ENCODE data around the gene SRL. TPM values are rescaled to one million over a fixed set of nuclear protein-coding genes. Genes with fewer than 3 reads are reported as not detected.

SRL gene
- total and polyA plus RNA-seq, 2 of the 13 experiments (the other 11 are each of a cell fraction or from before 2014, with no cell fraction given), result 0.05 TPM; not detected in 1

DNA sequence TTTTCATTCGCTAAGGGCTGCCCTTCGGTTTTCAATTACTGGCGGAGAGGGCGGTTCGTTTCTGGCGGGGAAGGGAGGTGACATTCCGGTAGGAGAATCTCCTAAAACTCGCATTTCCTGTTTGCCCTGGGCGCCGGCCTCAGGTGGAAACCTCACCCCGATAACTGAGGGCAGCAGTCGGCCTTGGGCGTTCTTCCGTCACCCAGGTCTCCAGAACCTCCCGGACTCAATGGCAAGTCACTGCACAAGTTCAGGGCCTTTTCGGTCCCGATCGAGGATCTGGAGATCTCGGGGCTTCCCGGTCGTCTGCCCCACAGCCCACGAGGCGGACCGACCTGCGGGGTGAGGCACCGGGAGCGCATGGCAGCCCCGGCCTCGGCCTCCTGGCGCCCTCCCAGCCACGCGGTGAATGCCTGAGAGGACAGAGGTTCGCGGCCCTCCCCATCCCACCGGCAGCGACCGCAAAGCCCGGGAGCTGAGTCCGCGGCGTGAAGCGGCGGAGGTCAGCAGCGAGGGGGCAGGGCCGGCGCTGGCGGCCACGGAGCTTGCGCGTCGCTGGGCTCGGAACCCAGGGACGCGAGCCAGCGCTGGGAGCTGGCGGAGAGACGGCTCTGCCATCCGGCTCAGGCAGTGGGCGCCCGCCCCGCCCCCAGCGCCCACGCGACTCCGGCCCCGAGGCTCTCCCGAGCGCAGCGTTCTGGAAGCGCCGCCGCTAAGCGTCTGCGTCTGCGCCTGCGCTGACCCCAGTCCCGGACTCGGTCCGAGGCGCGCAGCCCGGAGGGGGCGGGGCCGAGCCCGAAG lies 58.4 kb downstream of the SRL start (continued):
- TF ChIP-seq, protein P1, sequence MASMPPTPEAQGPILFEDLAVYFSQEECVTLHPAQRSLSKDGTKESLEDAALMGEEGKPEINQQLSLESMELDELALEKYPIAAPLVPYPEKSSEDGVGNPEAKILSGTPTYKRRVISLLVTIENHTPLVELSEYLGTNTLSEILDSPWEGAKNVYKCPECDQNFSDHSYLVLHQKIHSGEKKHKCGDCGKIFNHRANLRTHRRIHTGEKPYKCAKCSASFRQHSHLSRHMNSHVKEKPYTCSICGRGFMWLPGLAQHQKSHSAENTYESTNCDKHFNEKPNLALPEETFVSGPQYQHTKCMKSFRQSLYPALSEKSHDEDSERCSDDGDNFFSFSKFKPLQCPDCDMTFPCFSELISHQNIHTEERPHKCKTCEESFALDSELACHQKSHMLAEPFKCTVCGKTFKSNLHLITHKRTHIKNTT (CRISPR knock-in tag; IDR thresholded peaks at IDR 0.05), result no peak
- TF ChIP-seq ZMAT3 (CRISPR knock-in tag; conservative IDR thresholded peaks at IDR 0.05) (0 out of 2 replicates have a peak, but pooled peaks have one; percentile 79), NFE2L2 (IDR thresholded peaks at IDR 0.05; ENCODE audit: low read length) (no peak), HMG20B (CRISPR knock-in tag; conservative IDR thresholded peaks at IDR 0.05) (no peak; the same call in 1 of the 2 replicates), GATAD2A (CRISPR knock-in tag; IDR thresholded peaks at IDR 0.05) (0 out of 2 replicates have a peak, but pooled peaks have one; percentile 23), BHLHE40 (IDR thresholded peaks at IDR 0.05; ENCODE audit: low read length) (no peak), ZNF260 (CRISPR knock-in tag; IDR thresholded peaks at IDR 0.05; ENCODE audit: borderline replicate concordance, low read depth) (no peak), ZNF782 (CRISPR knock-in tag; IDR thresholded peaks at IDR 0.05; ENCODE audit: borderline replicate concordance) (no peak), CBX2 (IDR thresholded peaks at IDR 0.05; ENCODE audit: low read depth, low read length) (no peak), CBX2 (CRISPR knock-in tag; IDR thresholded peaks at IDR 0.05; ENCODE audit: low read depth) (no peak), ZKSCAN8 (CRISPR knock-in tag; IDR thresholded peaks at IDR 0.05; ENCODE audit: borderline replicate concordance) (no peak), ZNF530 (CRISPR knock-in tag; IDR thresholded peaks at IDR 0.05; ENCODE audit: low read depth) (0 out of 2 replicates have a peak, but pooled peaks have one; percentile 46), CHCHD3 (CRISPR knock-in tag; IDR thresholded peaks at IDR 0.05) (no peak), RNF2 (conservative IDR thresholded peaks at IDR 0.05; ENCODE audit: low read depth) (peak; percentile 77; the same call in 1 of the 2 replicates), ZFP41 (CRISPR knock-in tag; IDR thresholded peaks at IDR 0.05; ENCODE audit: borderline replicate concordance) (no peak), TSC22D2 (CRISPR knock-in tag; IDR thresholded peaks at IDR 0.05; ENCODE audit: borderline replicate concordance) (no peak), RARG (CRISPR knock-in tag; IDR thresholded peaks at IDR 0.05; ENCODE audit: low read depth) (no peak), ZNF660 (CRISPR knock-in tag; IDR thresholded peaks at IDR 0.05; ENCODE audit: borderline replicate concordance, low read depth) (no peak), MAZ (IDR thresholded peaks at IDR 0.05; ENCODE audit: borderline replicate concordance, low read depth, low read length) (no peak), MAZ (CRISPR knock-in tag; IDR thresholded peaks at IDR 0.05; ENCODE audit: low read depth) (peak; percentile 87), SRF (IDR thresholded peaks at IDR 0.05; ENCODE audit: low read depth, low read length) (no peak), CBX1 (IDR thresholded peaks at IDR 0.05; ENCODE audit: low read depth) (no peak), ATRX (CRISPR knock-in tag; IDR thresholded peaks at IDR 0.05; ENCODE audit: borderline replicate concordance) (no peak)
- TF ChIP-seq, protein P2, sequence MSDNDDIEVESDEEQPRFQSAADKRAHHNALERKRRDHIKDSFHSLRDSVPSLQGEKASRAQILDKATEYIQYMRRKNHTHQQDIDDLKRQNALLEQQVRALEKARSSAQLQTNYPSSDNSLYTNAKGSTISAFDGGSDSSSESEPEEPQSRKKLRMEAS (IDR thresholded peaks at IDR 0.05), result peak; percentile 85
- TF ChIP-seq, protein P3, sequence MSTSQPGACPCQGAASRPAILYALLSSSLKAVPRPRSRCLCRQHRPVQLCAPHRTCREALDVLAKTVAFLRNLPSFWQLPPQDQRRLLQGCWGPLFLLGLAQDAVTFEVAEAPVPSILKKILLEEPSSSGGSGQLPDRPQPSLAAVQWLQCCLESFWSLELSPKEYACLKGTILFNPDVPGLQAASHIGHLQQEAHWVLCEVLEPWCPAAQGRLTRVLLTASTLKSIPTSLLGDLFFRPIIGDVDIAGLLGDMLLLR (CRISPR knock-in tag; IDR thresholded peaks at IDR 0.05), result peak; percentile 96
- TF ChIP-seq, protein P4, sequence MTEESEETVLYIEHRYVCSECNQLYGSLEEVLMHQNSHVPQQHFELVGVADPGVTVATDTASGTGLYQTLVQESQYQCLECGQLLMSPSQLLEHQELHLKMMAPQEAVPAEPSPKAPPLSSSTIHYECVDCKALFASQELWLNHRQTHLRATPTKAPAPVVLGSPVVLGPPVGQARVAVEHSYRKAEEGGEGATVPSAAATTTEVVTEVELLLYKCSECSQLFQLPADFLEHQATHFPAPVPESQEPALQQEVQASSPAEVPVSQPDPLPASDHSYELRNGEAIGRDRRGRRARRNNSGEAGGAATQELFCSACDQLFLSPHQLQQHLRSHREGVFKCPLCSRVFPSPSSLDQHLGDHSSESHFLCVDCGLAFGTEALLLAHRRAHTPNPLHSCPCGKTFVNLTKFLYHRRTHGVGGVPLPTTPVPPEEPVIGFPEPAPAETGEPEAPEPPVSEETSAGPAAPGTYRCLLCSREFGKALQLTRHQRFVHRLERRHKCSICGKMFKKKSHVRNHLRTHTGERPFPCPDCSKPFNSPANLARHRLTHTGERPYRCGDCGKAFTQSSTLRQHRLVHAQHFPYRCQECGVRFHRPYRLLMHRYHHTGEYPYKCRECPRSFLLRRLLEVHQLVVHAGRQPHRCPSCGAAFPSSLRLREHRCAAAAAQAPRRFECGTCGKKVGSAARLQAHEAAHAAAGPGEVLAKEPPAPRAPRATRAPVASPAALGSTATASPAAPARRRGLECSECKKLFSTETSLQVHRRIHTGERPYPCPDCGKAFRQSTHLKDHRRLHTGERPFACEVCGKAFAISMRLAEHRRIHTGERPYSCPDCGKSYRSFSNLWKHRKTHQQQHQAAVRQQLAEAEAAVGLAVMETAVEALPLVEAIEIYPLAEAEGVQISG (CRISPR knock-in tag; IDR thresholded peaks at IDR 0.05), result peak; percentile 70; the same call in 1 of the 2 replicates
- TF ChIP-seq, protein P5, sequence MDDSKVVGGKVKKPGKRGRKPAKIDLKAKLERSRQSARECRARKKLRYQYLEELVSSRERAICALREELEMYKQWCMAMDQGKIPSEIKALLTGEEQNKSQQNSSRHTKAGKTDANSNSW (CRISPR knock-in tag; IDR thresholded peaks at IDR 0.05; ENCODE audit: borderline replicate concordance), result peak; percentile 54; the same call in 1 of the 2 replicates

All from HepG2 (cell line).